ENCODE measurements around the gene CFH.
A peak's percentile ranks its signal among the peaks of the same experiment; 100 is the strongest.

Gene CFH

DNA sequence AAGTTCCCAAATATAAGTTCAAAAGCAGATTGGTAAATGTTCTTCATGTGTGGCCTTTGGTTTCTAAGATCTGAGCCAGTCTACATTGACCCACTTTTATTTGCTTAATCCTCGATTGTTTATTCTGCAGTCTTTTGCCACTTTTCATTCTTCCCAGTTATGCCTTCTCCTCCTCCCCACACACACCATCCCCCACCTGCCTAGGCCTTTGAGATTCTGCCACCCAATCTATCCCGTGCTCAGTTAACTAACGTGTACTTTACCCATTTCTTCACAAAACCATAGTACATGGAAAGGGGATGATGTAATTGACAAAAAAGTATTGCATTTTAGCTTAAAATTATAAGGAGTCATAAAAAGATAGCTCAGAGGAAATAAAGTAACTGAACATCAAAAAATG, 3.7 kb downstream of the CFH start:
- DNase-seq (ENCODE audit: low read depth) = no peak
- no peak overlapping the region for H3K4me3 ChIP-seq (ENCODE audit: low read depth, low read length)
- TF ChIP-seq, protein P1, sequence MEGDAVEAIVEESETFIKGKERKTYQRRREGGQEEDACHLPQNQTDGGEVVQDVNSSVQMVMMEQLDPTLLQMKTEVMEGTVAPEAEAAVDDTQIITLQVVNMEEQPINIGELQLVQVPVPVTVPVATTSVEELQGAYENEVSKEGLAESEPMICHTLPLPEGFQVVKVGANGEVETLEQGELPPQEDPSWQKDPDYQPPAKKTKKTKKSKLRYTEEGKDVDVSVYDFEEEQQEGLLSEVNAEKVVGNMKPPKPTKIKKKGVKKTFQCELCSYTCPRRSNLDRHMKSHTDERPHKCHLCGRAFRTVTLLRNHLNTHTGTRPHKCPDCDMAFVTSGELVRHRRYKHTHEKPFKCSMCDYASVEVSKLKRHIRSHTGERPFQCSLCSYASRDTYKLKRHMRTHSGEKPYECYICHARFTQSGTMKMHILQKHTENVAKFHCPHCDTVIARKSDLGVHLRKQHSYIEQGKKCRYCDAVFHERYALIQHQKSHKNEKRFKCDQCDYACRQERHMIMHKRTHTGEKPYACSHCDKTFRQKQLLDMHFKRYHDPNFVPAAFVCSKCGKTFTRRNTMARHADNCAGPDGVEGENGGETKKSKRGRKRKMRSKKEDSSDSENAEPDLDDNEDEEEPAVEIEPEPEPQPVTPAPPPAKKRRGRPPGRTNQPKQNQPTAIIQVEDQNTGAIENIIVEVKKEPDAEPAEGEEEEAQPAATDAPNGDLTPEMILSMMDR (IDR thresholded peaks at IDR 0.05; ENCODE audit: low read depth, low read length) = no peak
- TF ChIP-seq, protein P2, sequence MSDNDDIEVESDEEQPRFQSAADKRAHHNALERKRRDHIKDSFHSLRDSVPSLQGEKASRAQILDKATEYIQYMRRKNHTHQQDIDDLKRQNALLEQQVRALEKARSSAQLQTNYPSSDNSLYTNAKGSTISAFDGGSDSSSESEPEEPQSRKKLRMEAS (IDR thresholded peaks at IDR 0.05; ENCODE audit: low read depth, low read length) = no peak
- TF ChIP-seq POLR2A (IDR thresholded peaks at IDR 0.05; ENCODE audit: extremely low read depth, insufficient read length) (no peak), MYC (IDR thresholded peaks at IDR 0.05; ENCODE audit: low read depth, low read length) (no peak)

DNA sequence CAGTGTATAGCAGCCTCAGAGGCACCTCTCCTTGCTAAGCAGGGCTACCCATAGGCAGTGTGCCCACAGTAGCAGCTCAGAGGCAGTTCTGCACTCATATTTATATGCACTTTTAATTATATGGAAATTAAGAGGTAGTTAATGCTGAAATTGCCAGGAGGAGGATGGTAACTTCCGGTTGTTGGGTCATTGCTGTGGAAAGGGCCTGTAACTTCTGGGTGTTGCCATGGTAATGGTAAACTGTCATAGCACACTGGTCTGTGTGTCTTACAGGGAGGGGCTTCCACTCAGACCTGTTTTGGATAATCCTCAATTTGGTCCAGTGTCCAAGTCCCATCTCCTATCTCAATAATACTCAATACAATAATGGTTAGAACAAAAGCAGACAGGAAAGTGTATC, 7.6 kb downstream of the CFH start:
- no peak for TF ChIP-seq MYC (IDR thresholded peaks at IDR 0.05; ENCODE audit: low read depth, low read length)
- TF ChIP-seq, protein P1 (IDR thresholded peaks at IDR 0.05; ENCODE audit: low read depth, low read length) = no peak
- TF ChIP-seq, protein P2 (IDR thresholded peaks at IDR 0.05; ENCODE audit: low read depth, low read length) = no peak
- no peak for TF ChIP-seq POLR2A (IDR thresholded peaks at IDR 0.05; ENCODE audit: extremely low read depth, insufficient read length)
- H3K4me3 ChIP-seq (ENCODE audit: low read depth, low read length) = no peak overlapping the region
- DNase-seq (ENCODE audit: low read depth) = no peak

DNA sequence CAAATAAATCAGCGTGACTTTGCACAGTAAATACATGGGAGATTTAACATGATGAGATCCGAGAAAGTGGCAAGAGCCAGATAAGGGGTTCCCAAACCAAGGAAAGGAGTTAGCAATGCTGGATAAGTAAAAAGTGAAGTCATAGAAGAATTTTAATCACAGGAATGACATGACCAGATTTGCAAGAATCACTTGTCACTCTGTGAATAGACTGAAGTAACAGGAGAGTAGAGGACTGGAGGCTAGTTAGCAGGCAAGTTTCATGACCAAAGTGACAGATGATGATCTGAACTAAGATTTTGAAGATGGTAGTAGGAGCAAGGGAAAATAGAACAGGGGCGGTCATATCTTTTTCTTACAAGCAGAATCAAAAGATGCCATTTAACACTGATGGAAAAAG, 8.4 kb downstream of the CFH start:
- H3K4me3 ChIP-seq (ENCODE audit: low read depth, low read length) = no peak overlapping the region
- TF ChIP-seq, protein P1 (IDR thresholded peaks at IDR 0.05; ENCODE audit: low read depth, low read length) = no peak
- TF ChIP-seq MYC (IDR thresholded peaks at IDR 0.05; ENCODE audit: low read depth, low read length) = no peak
- no peak for TF ChIP-seq POLR2A (IDR thresholded peaks at IDR 0.05; ENCODE audit: extremely low read depth, insufficient read length)
- TF ChIP-seq, protein P2 (IDR thresholded peaks at IDR 0.05; ENCODE audit: low read depth, low read length) = no peak
- DNase-seq (ENCODE audit: low read depth) = no peak

DNA sequence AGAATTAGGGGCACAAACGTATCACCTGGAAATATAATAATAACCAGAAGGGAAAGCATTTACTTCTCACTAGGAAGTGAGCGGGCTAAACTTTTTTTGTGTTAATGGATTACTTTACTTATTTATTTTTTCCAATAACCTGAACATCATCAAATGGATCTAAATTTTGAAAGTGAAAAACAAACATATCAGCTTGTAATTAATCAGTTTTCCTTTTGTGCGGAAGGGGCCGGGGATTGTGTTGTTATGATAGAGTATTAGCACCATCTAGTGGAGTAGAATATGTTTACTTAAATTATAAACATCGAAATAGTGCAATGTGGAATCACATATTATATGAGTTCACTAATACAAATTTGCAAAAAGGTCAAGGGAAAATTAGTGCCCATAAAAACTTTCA, 9.0 kb downstream of the CFH start:
- peak; percentile 43 for DNase-seq (ENCODE audit: low read depth)
- no peak overlapping the region for H3K4me3 ChIP-seq (ENCODE audit: low read depth, low read length)
- TF ChIP-seq, protein P1 (IDR thresholded peaks at IDR 0.05; ENCODE audit: low read depth, low read length) = no peak
- TF ChIP-seq, protein P2 (IDR thresholded peaks at IDR 0.05; ENCODE audit: low read depth, low read length) = no peak
- TF ChIP-seq POLR2A (IDR thresholded peaks at IDR 0.05; ENCODE audit: extremely low read depth, insufficient read length) (no peak), MYC (IDR thresholded peaks at IDR 0.05; ENCODE audit: low read depth, low read length) (no peak)

DNA sequence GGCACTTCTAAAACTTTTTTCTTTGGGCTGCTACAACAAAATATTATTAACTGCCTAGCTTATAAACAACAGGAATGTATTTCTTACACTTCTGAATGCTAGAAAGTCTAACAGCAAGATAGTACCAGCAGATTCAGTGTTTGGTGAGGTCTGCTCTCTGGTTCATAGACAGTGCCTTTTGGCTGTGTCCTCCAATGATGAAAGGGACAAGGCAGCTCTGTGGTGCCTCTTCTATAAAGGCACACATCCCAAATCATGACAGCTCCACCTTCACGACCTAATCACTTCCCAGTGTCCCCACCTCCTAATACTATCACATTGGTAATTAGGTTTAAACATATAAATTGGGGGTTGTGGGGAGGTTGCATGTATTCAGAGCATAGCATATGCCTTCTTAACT, 9.5 kb downstream of the CFH start:
- TF ChIP-seq, protein P2 (IDR thresholded peaks at IDR 0.05; ENCODE audit: low read depth, low read length) = no peak
- TF ChIP-seq, protein P1 (IDR thresholded peaks at IDR 0.05; ENCODE audit: low read depth, low read length) = no peak
- no peak for TF ChIP-seq POLR2A (IDR thresholded peaks at IDR 0.05; ENCODE audit: extremely low read depth, insufficient read length)
- DNase-seq (ENCODE audit: low read depth) = no peak
- H3K4me3 ChIP-seq (ENCODE audit: low read depth, low read length) = no peak overlapping the region

DNA sequence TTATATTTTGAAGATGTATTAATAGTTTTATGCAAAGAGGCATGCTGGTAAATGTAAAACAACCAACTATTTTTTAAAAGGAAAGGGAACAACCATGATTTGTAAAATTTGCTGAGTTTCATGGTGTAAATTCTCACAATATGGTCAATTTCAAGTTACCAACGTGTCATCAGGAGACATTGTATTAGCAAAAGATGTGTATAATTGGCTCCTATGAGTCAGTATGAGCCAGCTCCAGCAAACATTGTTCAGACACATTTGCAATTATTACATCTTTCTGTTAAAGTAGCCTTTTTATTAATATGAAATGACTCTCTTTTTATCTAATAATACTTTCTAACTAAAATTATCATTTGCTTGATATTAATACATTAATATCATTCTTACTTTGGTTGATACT, 15.3 kb downstream of the CFH start:
- no peak for DNase-seq (ENCODE audit: low read depth)
- H3K4me3 ChIP-seq (ENCODE audit: low read depth, low read length) = no peak overlapping the region
- TF ChIP-seq, protein P2 (IDR thresholded peaks at IDR 0.05; ENCODE audit: low read depth, low read length) = no peak
- TF ChIP-seq, protein P1 (IDR thresholded peaks at IDR 0.05; ENCODE audit: low read depth, low read length) = no peak
- TF ChIP-seq POLR2A (IDR thresholded peaks at IDR 0.05; ENCODE audit: extremely low read depth, insufficient read length) = no peak
- no peak for TF ChIP-seq MYC (IDR thresholded peaks at IDR 0.05; ENCODE audit: low read depth, low read length)
